GM18858 (cell line): ENCODE data around the gene LIMD2.

Source experiments
- ATAC-seq: cut with Tn5 transposase; IDR thresholded peaks from one replicate; pipeline ENCODE4 v1.9.1; 2021; ENCODE audit not compliant: unreplicated experiment

The LIMD2 gene

DNA sequence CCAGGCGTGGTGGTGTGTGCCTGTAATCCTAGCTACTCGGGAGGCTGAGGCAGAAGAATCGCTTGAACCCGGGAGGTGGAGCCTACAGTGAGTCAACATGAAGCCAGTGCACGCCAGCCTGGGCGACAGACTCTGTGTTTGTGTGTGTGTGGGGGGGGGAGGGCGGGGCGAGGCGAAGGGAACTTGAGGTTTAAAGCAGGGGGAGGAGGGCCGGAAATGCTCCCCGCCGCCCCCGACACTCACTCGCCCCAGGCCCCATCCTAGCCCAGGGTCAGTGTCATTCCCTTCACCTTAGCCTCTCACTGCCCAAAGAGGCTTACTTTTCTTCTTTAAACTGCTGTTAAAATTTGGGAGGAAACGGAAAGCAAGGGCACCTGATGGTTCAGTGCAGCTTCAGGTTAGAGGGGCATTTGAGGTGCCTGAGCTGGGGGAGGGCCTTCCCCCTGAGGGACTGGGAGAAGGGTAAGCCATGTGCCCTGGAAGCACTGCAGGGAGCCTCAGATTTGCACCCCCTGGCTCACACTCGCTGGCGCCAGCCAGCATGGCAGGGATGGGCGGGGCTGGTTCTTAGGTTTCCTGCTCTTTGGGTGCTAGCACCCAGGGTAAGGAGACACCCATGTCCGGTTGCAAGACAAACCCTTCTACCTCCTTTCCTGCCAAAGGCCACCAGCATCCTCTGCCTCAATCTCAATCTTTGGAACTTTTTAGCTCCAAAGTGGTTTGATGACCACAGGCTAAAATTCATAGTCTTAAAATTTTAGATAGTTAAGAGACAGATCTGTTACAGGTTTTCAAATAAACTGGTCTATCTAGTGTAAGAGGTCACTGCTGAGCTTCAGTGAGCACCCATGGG, 2.2 kb upstream of the LIMD2 start:
- no peak for ATAC-seq

DNA sequence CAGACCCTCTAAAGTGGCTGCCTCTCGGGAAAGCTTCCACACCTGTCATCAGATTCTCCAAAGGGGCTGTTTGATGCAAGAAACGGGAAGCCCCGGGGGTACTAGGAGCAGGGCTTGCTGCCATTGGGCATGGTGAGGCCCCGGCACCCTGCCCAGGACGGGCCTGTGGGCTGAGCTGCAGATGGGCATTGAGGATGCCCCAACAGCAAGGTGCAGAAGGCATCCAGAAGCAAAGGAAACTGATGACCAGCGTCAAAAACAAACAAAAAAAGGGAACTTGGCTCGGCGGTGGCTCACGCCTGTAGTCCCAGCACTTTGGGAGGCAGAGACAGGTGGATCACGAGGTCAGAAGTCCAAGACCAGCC, 1.5 kb upstream of the LIMD2 start:
- no peak for ATAC-seq

DNA sequence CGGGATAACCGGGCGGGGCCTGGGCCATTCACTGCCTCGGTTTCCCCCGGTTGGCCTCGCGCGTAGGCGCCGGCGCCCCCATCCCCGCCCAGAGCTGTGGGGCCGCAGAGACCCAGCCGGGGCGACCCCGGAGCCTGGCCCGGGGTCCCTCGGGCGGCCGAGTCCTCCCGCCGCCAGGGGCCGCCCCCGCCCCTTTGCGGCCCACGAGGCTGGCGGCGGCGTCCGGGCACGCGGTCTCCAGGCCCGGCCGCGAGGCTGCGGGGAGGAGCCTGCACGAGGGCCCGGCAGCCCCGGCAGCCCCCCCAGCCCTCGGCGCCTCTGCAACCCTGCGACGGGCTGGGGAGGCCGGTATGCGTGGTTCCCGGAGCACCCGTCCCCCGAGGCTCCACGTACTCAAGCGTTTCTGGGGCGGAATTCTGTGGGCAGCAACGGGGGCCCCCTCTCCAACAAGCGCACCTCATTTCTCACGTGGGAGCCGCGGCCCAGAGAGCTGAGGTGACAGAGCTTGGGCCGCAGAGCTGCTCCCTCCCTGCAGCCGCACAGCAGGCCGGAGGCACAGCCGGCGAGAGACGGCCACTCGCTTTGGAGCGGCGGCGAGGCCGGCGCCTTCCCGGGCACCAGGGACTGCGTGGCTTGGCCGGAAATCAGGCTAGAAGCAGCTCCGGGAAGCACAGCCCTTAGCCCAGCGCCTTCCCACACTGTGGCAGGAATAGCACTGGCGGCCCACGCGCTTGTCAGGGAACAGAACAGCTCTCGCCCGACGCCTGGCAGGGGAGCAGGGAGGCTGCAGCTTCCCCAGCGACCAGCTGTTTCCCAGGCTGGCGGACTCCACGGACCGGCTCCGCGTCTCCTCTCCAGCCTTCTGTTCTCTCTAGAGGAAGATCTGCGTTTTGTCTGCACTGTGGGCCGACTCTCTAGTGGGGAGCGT, 867 bp upstream of the LIMD2 start:
- ATAC-seq = no peak

DNA sequence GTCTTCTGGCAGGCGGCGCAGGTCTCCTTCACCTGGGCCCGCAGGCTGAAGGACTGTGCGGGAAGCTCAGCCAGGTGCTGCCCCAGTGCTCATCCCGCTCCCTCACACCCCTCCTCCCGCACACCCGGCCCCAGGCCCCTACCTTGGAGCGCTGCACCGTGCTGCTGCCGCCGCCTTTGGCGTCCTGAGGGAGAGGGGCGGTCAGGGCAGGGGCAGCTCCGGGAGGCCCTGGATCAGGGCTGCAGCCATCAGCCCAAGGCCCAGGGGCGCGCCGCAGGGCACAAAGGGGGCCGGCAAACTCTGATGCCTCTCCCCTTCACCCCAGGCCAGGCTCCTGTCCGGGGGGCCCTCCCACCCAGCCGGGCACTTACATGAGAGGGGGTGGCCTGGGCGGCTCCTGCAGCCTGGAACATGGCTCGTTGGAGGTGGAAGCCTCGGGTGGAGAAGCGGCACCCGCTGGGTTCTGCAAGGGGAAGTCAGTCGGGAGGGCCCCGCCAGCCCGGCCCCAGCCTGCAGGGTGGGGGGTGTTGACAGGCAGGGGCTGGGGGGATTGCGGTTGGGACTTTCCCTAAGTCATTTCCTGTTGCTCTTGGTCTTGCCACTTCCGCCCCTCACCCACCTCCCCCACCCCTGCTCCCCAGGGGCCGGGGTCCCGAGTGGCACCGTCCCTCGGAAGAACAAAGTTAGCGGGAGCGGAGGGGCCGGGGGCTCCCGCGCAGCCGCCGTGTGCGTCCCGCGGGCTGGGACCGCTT, 863 bp downstream of the LIMD2 start:
- no peak for ATAC-seq

DNA sequence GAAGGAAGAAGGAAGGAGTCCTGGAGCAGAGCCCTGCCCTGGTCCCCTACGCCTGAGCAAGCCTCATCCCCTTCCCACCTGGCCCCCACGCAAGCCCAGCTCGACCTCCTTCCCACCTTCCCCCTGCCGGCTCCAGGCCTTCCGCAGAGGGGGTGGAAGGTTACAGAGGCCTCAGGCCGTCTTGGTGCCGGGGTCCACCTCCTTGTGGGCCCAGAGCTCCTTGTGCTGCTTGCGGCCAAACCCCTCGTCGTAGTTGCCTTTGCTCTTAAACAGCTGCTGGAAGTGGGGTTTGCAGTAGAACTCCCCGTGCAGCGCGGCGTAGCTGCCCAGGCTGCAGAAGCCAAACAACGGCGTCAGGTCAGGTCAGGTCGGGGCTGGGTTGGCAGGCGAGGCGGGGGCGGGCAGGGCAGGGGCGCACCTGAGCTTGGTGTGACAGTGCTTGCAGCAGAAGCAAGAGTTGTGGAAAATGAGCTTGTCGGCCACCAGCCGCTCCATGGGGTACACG, 1.5 kb downstream of the LIMD2 start:
- no peak for ATAC-seq

DNA sequence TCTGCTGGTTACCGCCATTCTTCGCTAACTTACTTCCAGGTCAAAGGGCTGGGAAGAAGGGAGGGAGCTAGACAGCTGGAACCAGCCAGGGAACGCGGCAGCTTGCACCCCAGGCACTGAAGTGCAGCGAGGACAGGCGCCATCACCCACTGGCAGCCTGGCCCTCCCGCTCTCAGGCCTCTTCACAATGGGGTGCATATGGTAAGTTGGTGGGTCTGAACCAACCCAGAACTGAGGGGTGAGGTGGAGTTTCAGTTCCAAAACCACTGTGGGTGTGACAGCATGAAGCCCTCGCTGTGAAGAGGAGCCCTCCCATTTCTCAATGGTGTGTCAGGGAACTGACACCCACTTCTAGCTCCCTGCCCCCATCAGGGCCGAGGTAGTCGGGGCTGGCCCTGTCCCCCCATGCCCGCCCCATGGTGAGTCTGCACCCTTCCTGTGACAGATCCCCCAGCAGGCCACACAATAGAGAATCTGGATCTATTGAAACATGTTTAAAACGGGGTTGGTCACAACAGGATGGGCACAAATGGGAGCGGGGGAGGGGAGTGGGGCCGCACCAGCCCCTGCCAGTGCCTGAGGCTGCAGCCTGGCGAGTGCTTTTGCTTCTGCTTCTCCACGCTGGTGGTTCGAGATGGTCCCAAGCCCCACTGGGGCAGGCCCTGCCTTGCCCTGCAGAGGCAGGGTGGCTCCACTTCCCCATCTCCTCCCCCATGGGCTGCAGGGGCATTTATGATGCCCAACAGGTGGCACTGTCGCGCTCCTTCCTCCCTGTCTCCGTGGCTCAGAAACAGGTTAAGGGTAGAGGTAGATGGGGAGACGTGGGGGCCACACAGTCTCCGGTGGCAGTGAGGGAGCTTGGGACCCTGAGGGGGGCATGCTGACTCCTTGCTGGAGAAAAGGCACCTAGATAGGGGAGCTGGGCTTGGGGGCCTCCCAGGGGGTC, 2.3 kb downstream of the LIMD2 start:
- ATAC-seq = peak; percentile 33

DNA sequence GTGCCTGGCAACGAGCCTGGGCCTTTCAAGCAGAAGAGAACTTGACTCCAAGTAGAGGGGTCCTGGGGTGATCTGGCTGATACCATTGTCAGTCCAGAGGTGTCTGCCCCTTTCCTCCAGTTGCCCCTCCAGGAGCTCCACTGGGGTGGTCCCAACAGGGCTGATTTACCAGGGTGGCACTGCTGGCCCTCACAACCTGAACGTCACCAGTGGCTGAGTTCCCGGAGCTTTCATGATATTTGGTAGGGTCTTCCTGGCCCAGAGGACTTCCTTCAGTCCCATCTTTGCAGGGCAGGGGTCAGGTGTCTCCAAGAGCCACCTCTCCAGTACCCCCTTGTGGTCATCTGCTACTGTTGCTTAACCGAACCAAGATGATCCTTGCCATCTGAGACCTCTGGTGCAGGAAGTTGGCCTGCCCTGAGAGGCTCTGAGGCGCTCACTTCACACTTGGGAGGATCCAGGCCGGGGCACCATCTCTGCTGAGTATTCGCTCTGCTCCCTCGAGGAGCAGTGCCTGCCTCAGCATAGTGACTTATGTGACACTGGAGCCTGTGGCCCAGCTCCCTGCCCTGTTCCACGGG, 3.5 kb downstream of the LIMD2 start:
- no peak for ATAC-seq

DNA sequence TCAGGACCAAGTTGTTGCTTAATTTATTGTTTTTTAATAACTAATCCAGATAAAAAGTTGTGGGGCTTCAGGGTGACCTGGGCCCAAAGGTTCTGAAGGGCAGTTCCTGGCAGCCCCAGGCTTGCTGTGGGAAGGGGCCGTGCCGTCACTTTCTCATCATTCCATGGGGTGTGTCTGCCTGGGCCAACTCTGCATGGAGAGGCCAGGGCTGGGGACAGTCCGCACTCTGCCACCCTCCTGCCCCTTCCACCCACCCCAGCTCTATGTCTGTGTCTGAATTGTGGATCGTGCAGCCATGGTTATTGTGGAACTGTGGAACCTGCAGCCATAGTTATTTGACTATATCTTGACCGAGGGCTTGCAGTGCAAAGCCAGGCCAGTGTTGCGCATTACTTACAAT, 4.0 kb downstream of the LIMD2 start:
- no peak for ATAC-seq

DNA sequence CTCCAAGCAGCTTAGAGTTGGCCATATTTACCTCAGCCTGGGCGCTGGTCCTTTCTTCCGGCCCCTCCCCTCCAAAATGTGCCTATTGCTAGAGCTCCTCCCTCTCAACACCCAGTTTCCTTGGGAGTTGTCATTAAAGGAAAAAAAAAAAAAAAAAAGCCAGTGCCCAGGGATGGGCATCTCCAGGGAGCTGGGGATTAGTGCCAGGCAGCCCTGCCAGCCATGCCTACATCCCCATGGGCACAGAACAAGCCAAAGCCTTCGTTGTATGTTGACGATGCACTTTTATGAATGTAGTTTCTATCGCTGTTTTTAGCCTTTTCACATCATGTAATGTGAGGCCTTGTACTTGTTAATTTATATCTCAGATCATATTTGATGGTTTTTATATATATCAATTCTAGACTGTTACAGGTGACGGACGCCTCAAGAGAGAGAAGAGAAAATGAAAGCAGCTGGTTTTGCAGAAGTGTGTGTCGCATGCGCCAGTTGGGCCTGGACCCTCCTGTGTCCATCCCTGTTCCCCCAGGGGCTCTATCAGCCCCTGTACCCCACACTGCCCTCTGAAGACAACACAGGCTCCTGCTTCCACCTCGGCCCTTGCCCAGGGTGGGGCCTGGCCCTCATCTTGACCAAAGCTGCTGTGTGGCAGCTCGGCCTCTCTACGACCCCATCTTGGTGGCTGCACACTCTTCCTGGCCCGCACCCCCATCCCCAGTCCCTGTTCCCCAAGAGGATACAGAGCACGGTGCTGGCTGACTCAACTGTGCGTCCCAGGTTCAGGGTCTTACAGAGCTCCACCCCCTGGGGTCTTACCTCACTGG, 4.8 kb downstream of the LIMD2 start:
- no peak for ATAC-seq

DNA sequence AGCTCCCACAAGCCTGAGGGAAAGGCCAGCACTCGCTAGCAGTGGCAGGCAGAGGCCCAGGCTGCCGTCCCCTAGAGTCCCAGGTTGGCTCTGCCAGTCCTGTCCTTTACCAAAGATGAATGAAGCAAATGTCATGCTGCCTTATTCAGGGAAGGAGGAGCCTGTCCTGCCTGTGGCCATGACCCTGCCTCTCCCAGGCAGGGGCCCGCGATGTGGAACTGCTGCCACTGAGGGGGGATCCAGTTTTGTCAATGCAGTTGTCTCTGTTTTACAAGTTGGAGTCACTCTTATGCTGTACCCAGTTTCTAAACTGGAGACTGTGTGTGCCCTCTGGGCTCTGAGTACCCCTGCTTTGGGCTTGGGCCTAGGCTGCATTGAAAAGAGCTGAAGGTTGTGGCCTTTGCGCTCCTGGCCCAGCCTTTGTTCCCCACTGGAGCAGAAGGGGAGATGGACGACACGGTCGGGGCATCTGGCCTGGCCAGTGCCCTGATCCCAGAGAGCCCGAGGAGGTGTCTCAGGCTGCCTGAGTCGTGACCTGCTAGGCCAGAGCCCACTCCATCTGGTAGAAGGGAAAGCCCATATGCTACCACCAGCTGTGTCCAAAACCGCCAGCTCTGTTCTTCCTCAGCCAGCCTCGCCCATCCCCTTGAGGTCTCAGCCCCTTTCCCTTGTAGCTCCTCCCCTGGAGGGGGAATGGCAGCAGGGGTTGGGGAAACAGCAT, 5.5 kb downstream of the LIMD2 start:
- no peak for ATAC-seq

DNA sequence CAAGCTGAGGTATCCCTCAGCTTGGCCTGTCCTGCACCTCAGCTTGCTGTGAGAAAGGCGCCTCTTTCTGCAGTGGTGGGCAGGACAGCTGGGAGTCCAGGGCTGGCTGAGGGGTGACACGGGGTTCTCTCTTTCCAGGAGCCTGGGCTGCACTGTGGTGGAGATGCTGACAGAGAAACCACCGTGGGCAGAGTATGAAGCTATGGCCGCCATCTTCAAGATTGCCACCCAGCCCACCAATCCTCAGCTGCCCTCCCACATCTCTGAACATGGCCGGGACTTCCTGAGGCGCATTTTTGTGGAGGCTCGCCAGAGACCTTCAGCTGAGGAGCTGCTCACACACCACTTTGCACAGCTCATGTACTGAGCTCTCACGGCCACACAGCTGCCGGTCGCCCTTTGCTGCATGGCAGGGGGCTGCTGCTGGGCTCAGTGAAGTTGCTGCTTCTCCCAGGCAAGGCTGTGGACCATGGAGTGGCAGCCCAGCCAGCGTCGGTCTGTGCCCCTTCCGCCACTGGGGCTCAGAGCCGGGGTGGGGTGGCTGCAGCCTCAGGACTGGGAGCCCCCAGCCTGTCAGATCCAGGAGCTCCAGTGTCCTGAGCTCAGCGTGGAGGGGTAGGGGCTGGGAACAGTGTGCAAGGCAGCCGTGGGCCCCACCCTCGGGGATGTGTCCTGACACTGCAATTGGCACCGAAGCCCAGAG, 6.4 kb downstream of the LIMD2 start:
- no peak for ATAC-seq

DNA sequence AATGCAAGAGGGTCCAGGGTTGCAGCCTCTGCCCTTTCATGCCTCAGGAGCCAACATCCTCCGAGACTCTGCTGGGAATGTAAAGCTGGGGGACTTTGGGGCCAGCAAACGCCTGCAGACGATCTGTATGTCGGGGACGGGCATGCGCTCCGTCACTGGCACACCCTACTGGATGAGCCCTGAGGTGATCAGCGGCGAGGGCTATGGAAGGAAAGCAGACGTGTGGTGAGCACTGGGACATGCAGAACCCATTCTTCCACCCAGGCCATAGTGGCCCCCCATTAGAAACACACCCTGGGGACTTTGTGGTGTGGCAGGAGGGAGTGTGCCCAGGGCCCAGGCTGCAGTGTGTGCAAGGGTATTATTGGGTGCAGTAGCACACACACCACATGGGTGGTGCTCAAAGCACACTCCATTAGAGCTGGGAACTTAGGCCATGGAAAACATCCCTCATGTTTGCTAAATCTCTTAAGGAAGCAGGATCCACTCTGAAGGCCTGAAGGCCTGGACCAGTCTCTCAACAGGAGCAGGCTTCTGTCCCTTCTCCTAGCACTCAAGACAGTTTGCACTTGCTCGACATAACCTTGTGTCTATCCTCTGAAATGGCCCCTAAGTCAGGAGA, 7.6 kb downstream of the LIMD2 start:
- ATAC-seq = no peak

DNA sequence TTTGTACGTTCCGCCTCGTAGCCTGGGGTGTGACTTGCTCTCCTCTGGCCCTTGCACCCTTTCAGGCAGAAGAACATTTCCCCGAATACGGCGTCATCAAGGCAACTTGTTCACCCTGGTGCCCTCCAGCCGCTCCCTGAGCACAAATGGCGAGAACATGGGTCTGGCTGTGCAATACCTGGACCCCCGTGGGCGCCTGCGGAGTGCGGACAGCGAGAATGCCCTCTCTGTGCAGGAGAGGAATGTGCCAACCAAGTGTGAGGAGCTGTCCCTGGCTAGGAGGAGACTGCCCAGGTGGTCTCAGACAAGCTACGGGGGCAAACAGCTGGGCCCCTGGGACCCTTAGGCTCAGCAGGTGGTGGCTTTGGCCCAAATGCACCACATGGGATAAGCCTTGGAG, 10.4 kb downstream of the LIMD2 start:
- no peak for ATAC-seq

DNA sequence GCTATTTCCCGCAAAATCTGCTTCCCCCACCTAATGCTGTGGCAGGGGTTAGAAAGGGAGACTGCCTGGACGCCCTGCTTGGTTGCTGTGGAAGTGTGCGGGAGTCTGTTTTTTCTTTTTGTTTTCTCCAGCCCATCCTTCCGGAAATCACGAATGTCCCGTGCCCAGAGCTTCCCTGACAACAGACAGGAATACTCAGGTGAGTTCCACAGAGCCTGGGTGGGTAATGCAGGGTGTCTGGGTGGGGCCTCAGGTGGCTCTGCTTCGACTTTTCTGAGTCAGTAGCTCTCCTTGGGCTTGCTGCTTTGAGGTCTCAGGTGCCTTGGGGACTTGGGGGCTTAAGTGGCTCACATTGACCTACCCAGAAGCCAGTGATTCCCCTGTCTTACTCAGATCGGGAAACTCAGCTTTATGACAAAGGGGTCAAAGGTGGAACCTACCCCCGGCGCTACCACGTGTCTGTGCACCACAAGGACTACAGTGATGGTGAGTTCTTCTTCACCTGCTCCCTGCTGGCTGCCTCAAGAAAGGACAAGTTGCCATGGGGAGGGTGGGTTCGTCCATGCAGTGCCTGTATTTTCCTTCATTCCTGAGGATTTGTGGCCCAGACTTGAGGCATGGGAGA, 11.4 kb downstream of the LIMD2 start:
- ATAC-seq = no peak

DNA sequence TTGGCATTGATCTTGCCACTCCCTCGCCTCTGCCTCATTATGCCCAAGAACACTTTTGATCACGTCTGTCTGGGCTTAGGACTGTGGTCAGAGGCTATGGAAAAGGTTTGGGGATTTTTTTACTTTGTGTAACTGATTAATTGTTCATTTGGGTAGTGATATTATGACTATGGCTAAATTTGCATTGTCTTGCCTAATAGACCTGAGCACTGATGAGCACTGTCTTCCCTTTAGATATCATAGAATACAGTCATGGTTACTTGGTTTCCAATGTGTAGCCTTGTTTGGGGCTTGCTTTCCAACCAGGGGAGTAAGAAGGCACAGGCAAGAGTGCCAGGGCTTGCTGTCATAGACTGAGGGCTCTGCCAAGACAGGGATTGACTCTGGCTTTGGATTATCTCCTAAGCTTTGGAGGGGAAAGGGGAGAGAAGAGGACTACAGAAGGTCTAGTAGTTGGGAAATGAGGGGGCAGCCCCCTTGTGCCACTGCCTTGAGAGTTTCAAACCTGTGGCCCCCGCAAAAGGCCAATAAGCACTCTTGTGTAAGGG, 13.7 kb downstream of the LIMD2 start:
- ATAC-seq = no peak

DNA sequence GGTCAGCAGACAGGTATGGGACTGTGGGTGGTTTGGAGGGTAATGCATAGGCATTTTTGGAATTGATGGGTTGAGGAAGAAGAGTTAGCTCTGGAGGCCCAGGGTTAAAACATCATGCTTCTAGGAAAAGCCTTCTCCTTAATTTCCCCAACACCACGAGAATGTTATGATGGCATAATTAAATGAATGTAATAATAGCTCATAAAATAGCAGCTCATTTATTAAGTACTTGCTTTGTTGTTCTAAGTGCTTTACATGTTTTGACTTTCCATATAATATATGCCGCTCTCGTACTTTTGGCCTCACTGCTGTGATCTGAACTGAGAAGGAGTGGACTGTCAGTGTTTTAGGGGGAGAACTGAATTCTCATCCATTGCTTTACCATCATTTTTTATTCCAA, 14.3 kb downstream of the LIMD2 start:
- no peak for ATAC-seq
